K562 (cell line): ENCODE measurements around the gene RNF224. TPM values are rescaled to one million over a fixed set of nuclear protein-coding genes. Genes with fewer than 3 reads are reported as not detected.

Experiments
- BRCA1 ChIP-seq, 2 experiments: fragments of 450-650 bp in 1 of 2; sonication (generic) in 1 of 2; formaldehyde crosslinking in 1 of 2; IDR thresholded peaks; 2 replicates each; pipeline versions ENCODE4 v1.5.0 to v1.6.1; 2017 to 2020; ENCODE audit warnings: mild to moderate bottlenecking in 1 of 2, missing genetic modification reagents in 1 of 2
- CHD1 ChIP-seq: fragments of 200-600 bp; sonication (generic); IDR thresholded peaks from one replicate; pipeline ENCODE4 v1.6.1; 2012; ENCODE audit warnings: mild to moderate bottlenecking, moderate library complexity, low read length, inconsistent platforms
- ILK ChIP-seq: fragments of 450-650 bp; IDR thresholded peaks from 2 replicates; pipeline ENCODE4 v1.6.1; 2016; ENCODE audit warnings: missing genetic modification characterization, low read depth, mild to moderate bottlenecking, missing compliant biosample characterization, moderate library complexity, borderline replicate concordance
- MBD1 ChIP-seq: fragments of 250-450 bp; sonication (Bioruptor Pico); IDR thresholded peaks from 2 replicates; pipeline ENCODE4 v1.8.0; 2022; ENCODE audit warnings: inconsistent platforms
- MCM5 ChIP-seq: fragments of 450-650 bp; IDR thresholded peaks from 2 replicates; pipeline ENCODE4 v1.6.1; 2016; ENCODE audit warnings: low read depth
- MEF2A ChIP-seq: IDR thresholded peaks from 2 replicates; pipeline ENCODE4 v1.6.1; 2011; ENCODE audit warnings: low read depth, mild to moderate bottlenecking, low read length, moderate library complexity; ENCODE audit not compliant: control insufficient read depth
- MXI1 ChIP-seq: IDR thresholded peaks from 2 replicates; pipeline ENCODE4 v1.6.1; 2011; ENCODE audit warnings: low read depth, mild to moderate bottlenecking, improper control_type of control experiment, low read length
- NCOA4 ChIP-seq: fragments of 450-650 bp; IDR thresholded peaks from 2 replicates; pipeline ENCODE4 v1.6.1; 2018; ENCODE audit warnings: mild to moderate bottlenecking; ENCODE audit not compliant: partially characterized antibody
- POLR2B ChIP-seq: fragments of 450-650 bp; IDR thresholded peaks from 2 replicates; pipeline ENCODE4 v1.6.1; 2018; ENCODE audit warnings: low read depth; ENCODE audit not compliant: partially characterized antibody
- RBFOX2 ChIP-seq: fragments of 200-400 bp; formaldehyde crosslinking; IDR thresholded peaks from 2 replicates; pipeline ENCODE4 v1.6.1; 2017; ENCODE audit warnings: low read depth, mild to moderate bottlenecking, low read length, moderate library complexity
- RNF219 ChIP-seq: fragments of 250-450 bp; sonication (Bioruptor Pico); IDR thresholded peaks from 2 replicates; pipeline ENCODE4 v1.5.0; 2022; ENCODE audit warnings: mild to moderate bottlenecking
- THRAP3 ChIP-seq: fragments of 450-650 bp; IDR thresholded peaks from 2 replicates; pipeline ENCODE4 v1.6.1; 2016; ENCODE audit warnings: mild to moderate bottlenecking, inconsistent platforms, borderline replicate concordance
- ZBTB43 ChIP-seq: sonication (generic); formaldehyde crosslinking; IDR thresholded peaks from 2 replicates; pipeline ENCODE4 v1.8.0; 2023; ENCODE audit warnings: mild to moderate bottlenecking, missing genetic modification reagents
- ZNF133 ChIP-seq: fragments of 250-450 bp; sonication (Bioruptor Pico); IDR thresholded peaks from 2 replicates; pipeline ENCODE4 v1.4.0; 2020; ENCODE audit warnings: mild to moderate bottlenecking
- ZNF263 ChIP-seq: sonication (generic); formaldehyde crosslinking; IDR thresholded peaks from 2 replicates; pipeline ENCODE4 v1.8.0; 2022; ENCODE audit warnings: mild to moderate bottlenecking, missing genetic modification reagents, borderline replicate concordance
- ZNF431 ChIP-seq: sonication (generic); formaldehyde crosslinking; IDR thresholded peaks from 2 replicates; pipeline ENCODE4 v1.8.0; 2022; ENCODE audit warnings: mild to moderate bottlenecking, missing genetic modification reagents
- ZNF79 ChIP-seq: fragments of 250-450 bp; sonication (Bioruptor Pico); IDR thresholded peaks from 2 replicates; pipeline ENCODE4 v1.4.0; 2020; ENCODE audit warnings: low read depth, mild to moderate bottlenecking, moderate library complexity
- polyA plus RNA-seq, 8 experiments: library from polyadenylated mRNA; depleted of rRNA in 4 of 8; stranded (reverse) in 5 of 8; unstranded in 3 of 8; fragments of >200 nt; fragmentation: Nextera tagmentation in 2 of 8; fragmentation: Illumina TruSeq in 1 of 8; extraction: Ambion mirVana in 2 of 8; extraction: Trizol in 1 of 8; gene quantifications; 2 replicates each; pipeline versions ENCODE4 v1.2.1 to v1.2.3, GENCODE V29; 2011 to 2014; ENCODE audit warnings: inconsistent platforms in 1 of 8, missing spikeins in 1 of 8
- total RNA-seq, 7 experiments: library from RNA; depleted of rRNA in 6 of 7; stranded (reverse); fragments of >200 nt in 6 of 7; fragmentation: Illumina TruSeq in 2 of 7; extraction: Trizol in 2 of 7; gene quantifications; 2 replicates each; pipeline versions ENCODE4 v1.2.1 to v1.2.3, GENCODE V29; 2011 to 2021; ENCODE audit warnings: low replicate concordance in 1 of 7
- TF ChIP-seq, protein P1 (sequence below): sonication (generic); formaldehyde crosslinking; IDR thresholded peaks from 2 replicates; pipeline ENCODE4 v1.8.0; 2022; ENCODE audit warnings: mild to moderate bottlenecking, low read depth, missing genetic modification reagents
- TF ChIP-seq, protein P2 (sequence below): fragments of 450-650 bp; formaldehyde crosslinking; IDR thresholded peaks from 2 replicates; pipeline ENCODE4 v1.4.0; 2020; ENCODE audit warnings: mild to moderate bottlenecking, moderate library complexity

Gene RNF224
- total and polyA plus RNA-seq, 9 of the 15 experiments (the other 6 are each of a cell fraction or from before 2014, with no cell fraction given) = not detected

DNA sequence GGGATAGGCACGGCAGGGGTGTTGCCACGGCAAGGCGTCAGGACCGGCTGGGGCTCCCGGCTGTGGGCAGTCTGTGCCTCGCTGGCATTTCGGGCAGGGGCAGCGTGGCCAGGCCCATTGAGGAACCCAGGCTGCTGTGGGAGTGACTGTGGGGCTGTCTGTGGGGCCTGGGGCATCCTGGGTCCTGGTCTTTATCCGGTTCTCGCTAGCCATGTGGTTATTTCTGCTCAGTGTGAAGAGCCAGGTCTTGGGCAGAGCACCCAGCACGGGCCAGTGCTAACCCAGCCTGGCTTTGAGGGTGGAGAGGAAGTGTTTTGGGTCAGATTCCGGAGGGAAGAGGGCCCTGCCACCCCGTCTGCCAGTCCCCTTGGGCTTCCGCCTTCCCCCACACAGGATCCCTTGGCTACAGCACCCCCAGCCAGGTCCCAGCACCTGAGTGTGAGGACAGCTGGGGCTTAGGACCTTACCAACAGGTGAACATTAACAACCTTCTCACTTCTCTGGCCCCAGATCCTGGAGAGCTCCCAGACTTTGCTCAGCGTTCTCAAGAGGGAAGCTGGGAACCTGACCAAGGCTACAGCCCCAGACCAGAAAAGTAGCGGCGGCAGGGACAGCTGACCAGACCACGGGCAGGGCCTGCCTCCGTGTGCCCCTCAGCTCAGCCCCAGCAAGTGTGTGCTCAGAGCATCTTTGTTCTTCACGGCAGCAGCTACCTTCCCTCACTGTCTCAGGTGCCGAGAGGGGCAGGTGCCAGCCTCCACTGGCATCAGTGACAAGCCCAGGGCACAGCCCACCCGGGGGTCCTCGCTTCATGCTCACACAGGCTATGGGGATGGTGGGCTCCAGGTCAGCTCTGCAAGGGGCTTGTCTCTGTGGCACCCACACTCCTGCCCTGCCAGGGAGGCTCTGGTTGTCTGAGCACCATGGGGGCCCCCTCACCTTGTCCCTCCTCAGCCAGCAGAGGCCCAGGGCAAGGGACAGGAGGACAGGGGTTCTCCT is 37.7 kb upstream of the RNF224 start (continued):
- TF ChIP-seq ZNF263 (CRISPR knock-in tag) = no peak
- TF ChIP-seq CHD1 = no peak
- 0 out of 2 replicates have a peak, but pooled peaks have one; percentile 13 for TF ChIP-seq RBFOX2
- TF ChIP-seq, protein P1, sequence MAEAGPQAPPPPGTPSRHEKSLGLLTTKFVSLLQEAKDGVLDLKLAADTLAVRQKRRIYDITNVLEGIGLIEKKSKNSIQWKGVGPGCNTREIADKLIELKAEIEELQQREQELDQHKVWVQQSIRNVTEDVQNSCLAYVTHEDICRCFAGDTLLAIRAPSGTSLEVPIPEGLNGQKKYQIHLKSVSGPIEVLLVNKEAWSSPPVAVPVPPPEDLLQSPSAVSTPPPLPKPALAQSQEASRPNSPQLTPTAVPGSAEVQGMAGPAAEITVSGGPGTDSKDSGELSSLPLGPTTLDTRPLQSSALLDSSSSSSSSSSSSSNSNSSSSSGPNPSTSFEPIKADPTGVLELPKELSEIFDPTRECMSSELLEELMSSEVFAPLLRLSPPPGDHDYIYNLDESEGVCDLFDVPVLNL (CRISPR knock-in tag) = no peak
- no peak for TF ChIP-seq BRCA1 (IDR thresholded peaks at IDR 0.05)
- no peak for TF ChIP-seq BRCA1 (CRISPR knock-in tag; IDR thresholded peaks at IDR 0.05)
- TF ChIP-seq MEF2A = no peak
- TF ChIP-seq MCM5 = no peak
- no peak for TF ChIP-seq MXI1
- TF ChIP-seq THRAP3 = no peak
- TF ChIP-seq NCOA4 = no peak
- no peak for TF ChIP-seq ILK (tag)
- no peak for TF ChIP-seq MBD1 (CRISPR knock-in tag)
- no peak for TF ChIP-seq ZBTB43 (CRISPR knock-in tag)
- TF ChIP-seq ZNF79 (CRISPR knock-in tag) = no peak
- TF ChIP-seq, protein P2, sequence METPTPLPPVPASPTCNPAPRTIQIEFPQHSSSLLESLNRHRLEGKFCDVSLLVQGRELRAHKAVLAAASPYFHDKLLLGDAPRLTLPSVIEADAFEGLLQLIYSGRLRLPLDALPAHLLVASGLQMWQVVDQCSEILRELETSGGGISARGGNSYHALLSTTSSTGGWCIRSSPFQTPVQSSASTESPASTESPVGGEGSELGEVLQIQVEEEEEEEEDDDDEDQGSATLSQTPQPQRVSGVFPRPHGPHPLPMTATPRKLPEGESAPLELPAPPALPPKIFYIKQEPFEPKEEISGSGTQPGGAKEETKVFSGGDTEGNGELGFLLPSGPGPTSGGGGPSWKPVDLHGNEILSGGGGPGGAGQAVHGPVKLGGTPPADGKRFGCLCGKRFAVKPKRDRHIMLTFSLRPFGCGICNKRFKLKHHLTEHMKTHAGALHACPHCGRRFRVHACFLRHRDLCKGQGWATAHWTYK (CRISPR knock-in tag) = no peak
- TF ChIP-seq RNF219 (CRISPR knock-in tag) = no peak
- TF ChIP-seq POLR2B = no peak
- no peak for TF ChIP-seq ZNF431
- TF ChIP-seq ZNF133 (CRISPR knock-in tag) = no peak
